ENCODE measurements around the gene FLNC.

The FLNC gene

DNA sequence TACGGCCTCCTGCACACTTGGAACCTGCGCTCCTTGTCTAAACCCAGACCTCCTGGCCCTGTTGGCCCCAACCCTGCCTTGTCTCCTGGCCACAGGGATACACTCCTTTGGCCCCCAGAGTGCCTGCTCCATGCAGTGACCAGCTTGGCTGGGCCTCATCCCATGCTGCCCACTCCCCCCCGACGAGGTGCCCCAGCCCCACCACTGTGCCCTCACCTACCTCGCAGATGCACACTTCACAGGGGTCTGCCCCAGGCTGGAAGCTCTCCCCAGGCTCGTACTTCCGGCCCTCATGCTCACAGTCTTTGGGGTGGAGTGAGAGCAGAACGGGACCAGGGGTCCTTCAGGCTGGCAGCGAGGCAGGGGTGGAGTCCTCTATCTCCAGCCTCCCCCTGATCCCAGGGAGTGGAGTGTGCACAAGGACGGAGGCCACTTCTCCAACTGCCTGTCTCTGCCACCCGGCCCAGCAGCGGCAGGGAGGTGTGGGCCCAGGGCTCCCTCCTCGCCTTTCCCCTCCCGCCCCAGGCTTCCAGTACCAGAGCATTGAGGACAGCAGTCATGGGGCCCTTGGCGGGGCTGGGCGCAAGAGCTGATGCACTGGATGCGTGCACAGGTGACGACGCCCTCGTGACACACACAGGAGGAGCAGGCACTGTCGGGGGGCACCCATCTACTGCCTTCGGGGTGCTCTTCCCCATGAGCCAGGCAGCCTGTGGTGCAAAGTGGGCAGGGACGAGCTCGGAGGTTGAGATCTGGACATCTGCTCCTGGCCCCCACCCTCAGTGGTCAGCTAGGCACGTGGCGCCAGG, 54.6 kb downstream of the FLNC start:
- H3K4me3 ChIP-seq (ENCODE audit: low read depth, low read length), result no peak overlapping the region
- DNase-seq (ENCODE audit: low read depth), result no peak

GRCh38 chr7:128885370-128886187, 55.4 kb downstream of the FLNC start:
- DNase-seq (ENCODE audit: low read depth), result no peak

DNA sequence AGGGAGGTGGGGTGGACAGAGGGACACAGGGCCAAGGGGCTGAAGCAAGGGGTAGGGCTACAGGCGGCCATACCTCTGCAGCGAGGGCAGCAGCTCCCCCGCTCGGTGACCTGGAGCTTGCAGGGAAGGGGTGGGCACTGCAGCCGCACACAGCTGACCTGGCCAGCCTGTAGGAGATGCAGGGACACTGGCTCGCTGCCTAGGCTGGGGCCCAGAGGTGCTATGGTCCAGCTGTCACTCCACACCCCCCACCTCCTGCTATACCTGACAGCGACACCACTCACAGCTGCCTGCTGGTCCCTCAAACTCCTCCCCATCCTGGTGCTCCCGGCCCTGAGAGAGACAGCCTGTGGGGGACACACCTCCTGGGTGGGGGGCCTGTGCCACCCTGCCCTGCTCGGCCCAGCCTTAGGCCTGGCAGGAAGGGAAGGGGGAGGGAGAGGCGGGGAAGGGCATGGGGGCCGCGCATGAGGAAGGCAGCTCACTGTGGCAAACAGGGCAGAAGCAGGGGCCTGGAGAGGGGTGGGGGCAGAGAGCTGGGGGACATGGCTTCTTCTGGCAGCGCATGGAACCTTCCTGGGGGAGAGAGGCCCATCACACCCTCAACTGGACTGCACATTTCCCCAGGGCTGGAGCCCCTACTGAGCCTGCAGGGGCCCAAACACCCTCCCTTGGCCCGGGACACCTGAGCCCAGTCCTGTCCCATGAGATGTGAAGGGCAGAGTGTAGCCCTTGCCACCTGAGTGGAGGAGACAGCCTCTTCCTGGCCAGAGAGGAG, 56.4 kb downstream of the FLNC start:
- no peak for DNase-seq (ENCODE audit: low read depth)
- no peak overlapping the region for H3K4me3 ChIP-seq (ENCODE audit: low read depth, low read length)

More at GRCh38 chr7:128885370-128886187, 55.4 kb downstream of the FLNC start:
- no peak overlapping the region for H3K4me3 ChIP-seq (ENCODE audit: low read depth, low read length)

GRCh38 chr7:128887169-128888038, 57.2 kb downstream of the FLNC start:
- no peak for DNase-seq (ENCODE audit: low read depth)
- H3K4me3 ChIP-seq (ENCODE audit: low read depth, low read length), result no peak overlapping the region

DNA sequence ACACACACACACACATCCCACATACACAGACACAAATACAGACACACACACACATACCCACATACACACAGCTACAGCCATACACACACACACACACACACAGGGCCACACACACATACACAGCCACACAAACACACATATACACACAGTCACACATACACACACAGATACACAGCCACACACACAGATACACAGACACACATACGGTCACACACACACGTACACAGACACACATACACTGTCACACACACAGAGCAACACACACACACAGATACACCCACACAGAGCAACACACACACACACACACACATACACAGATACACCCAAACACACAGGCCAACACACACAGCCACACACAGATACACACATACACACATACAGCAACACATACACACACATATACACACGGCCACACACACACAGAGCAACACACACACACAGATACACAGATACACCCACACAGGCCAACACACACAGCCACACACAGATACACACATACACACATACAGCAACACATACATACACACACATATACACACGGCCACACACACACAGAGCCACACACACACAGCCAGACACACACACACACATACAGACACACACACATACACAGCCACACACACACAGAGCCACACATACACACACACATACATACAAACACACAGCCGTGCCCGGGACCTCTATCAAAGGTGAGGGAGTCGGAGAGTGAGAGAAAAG, 58.0 kb downstream of the FLNC start:
- no peak for DNase-seq (ENCODE audit: low read depth)
- H3K4me3 ChIP-seq (ENCODE audit: low read depth, low read length), result no peak overlapping the region

DNA sequence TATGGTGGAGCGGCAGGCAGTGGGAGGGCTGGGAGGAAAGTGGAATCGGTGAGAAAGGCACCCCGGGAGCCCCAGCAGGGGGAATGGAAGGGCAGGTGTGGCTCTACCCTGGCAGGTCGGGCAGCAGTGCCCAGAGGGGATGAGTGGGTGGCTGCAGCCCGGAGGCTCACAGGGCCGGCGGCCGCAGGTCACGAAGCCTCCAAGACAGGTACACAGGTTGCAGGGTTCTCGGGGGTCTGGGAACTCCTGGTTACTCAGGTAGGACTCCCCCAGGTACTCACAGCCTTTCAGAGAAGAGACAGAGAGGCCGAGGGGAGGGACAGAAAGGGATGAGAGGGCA, 58.5 kb downstream of the FLNC start:
- no peak overlapping the region for H3K4me3 ChIP-seq (ENCODE audit: low read depth, low read length)
- DNase-seq (ENCODE audit: low read depth), result no peak

DNA sequence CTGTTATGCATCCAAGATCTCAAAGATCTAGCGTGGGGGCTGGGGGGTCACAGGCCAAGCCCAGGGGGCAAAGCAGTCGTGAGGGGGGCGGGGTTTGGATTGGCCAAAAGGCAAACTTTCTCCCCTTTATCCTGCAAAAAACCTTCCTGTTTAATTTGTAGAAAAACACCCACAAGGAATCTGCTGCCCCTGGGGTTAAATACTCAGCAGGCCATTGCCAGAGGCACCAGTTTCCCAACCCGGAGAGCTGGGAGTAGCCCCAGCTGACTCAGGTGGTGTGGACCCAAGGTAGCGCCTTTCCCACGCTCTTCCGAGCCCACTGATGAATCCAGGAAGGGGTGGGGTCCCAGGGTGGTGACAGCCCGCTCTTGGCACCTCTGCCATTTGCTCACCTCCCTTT, 58.9 kb downstream of the FLNC start:
- DNase-seq (ENCODE audit: low read depth), result no peak
- no peak overlapping the region for H3K4me3 ChIP-seq (ENCODE audit: low read depth, low read length)

DNA sequence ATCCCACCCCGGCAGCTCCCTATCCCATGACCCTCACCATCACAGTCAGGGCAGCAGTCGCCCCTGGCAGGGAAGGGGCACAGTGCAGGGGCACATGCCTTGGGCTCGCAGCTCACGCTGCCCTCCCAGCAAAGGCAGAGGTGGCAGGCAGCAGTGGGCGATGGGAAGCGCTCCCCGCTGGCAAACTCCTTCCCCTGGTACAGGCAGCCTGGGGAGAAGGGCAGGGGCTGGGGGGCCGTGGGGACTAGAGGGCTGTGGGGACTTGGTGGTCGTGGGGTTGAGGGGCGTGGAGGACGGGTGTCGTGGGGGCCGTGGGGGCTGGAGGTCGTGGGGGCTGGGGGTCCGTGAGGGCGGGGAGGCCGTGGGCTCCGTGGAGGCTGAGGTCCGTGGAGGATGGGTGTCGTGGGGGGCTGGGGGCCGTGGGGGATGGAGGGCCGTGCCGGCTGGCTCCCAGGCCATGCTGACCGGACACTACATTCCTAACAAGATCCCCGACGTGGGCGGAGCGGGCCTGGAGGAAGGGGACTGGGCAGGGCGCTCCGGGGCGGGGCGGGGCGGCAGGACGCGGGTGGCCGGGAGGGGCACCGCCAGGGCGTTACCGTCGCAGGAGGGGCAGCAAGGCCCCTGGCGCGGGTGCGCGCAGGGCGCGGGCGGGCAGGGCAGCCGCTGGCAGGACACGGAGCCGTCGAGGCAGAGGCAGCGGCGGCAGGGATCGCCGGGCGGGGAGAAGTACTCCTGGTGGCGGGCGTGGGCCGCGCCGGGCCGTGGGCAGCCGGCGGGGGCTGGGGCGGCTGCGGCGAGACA, 60.3 kb downstream of the FLNC start:
- DNase-seq (ENCODE audit: low read depth), result no peak
- no peak overlapping the region for H3K4me3 ChIP-seq (ENCODE audit: low read depth, low read length)

DNA sequence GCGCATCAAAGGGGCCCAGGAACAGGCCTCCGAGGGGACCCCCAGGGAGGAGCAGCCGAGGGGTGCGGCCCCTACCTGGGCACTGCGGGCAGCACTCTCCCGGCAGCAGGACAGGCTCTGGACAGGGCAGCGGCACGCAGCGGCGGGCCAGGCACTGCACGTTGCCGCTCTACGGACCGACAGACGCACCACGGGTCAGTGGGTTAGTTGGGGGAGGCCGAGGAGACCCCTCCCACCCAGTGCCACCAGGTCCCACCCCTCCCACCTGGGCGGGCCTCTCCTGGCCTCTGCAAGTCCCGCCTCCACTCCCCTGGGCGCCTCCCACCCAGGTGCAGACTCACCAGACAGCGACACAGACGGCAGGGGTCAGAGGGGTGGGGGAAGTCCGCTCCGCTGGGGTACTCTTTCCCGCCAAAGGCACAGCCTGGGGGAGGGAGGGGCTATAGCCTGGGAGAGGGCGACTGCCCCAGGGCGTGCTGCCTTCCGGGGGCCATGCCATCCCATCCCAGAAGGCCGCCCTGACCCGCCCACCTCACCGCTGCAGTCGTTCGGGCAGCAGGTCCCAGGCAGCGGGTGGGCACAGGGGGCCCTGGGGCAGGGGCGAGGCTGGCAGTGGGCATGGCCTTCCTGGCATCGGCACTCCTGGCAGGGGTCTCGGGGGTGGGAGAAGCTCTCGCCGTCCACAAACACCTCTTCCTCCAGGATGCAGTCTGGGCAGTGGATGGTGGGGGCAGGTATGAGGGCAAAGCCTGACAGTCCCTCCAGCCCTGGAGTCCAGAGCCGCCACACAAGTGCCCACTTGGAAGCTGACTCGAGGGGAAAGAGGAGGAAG, 61.1 kb downstream of the FLNC start:
- DNase-seq (ENCODE audit: low read depth), result no peak
- no peak overlapping the region for H3K4me3 ChIP-seq (ENCODE audit: low read depth, low read length)

DNA sequence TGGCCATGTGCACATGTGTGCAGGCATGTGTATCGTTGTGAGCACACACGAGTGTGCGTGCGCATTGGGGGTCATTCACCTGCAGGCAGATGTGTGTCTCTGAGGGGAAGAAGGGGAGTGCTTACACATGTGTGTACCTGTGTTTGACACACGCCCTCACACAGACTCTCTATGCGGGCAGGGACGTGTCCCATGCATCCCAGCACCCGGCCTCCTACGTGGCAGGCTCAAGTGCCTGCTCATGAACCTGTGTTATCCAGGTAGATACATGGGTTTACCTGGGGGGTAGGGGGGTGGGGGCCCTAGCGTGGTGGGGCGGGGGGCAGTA, 61.7 kb downstream of the FLNC start:
- H3K4me3 ChIP-seq (ENCODE audit: low read depth, low read length), result no peak overlapping the region
- no peak for DNase-seq (ENCODE audit: low read depth)

- DNase-seq (ENCODE audit: low read depth), result no peak
These were observed 62.5 kb downstream of the FLNC start for GRCh38 chr7:128892521-128893250.

DNA sequence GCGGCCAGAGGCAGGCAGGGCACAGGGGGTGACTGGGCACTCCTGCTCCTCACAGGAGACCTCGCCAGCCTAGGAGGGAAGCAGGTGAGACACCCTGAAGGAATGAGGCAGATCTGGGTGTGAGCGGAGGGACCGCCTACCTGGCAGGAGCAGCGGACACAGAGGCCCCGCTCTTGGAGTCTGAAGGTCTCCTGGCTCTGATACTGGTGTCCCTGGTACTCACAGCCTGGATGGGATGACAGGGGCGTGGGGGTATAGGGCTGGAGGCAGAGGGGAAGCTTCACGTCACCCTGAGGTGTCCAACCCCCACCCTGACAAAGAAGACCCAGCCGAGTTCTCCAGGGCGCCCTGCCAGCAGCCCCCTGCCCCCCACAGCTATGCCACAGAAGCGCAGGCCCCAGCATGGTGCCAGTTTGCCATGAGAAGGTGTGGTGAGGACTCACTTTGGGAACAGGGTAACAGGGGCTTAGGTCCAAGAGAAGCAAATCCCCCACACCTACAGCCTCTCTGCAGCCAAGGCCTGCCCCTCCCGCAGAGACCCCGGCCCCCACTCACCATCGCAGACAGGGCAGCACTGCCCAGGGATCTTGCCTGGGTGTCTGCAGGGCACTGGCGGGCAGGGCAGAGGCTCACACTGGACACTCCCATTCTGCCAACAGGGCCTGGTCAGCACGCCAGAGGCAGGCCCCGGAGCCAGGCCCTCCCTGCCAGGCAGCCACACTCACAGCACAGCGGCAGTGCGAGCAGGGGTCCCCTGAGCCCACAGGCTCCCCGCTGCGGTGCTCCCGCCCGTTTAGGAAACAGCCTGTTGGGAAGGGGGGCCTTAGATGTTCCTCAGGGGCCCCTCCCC, 63.3 kb downstream of the FLNC start:
- DNase-seq (ENCODE audit: low read depth), result no peak
- no peak overlapping the region for H3K4me3 ChIP-seq (ENCODE audit: low read depth, low read length)

More at GRCh38 chr7:128892521-128893250, 62.5 kb downstream of the FLNC start:
- no peak overlapping the region for H3K4me3 ChIP-seq (ENCODE audit: low read depth, low read length)

DNA sequence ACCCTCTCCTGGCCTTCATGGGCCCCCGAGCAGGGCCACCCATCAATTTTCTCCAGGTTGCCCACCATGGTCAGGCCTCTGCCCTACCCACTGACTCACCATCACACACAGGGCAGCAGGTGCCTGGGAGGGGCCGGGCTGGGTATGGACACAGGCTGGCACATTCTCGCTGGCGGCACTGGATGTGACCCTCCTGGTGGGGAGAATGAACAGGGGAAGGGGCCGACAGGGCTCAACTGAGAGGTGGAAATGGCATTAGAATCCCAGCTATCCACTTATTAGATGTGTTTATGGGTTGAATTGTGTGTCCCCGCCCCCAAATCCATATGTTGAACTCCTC, 63.9 kb downstream of the FLNC start:
- DNase-seq (ENCODE audit: low read depth), result no peak
- H3K4me3 ChIP-seq (ENCODE audit: low read depth, low read length), result no peak overlapping the region

GRCh38 chr7:128895320-128895719, 65.1 kb downstream of the FLNC start:
- no peak overlapping the region for H3K4me3 ChIP-seq (ENCODE audit: low read depth, low read length)
- DNase-seq (ENCODE audit: low read depth), result no peak

- no peak for DNase-seq (ENCODE audit: low read depth)
- no peak overlapping the region for H3K4me3 ChIP-seq (ENCODE audit: low read depth, low read length)
These were observed 69.2 kb downstream of the FLNC start for GRCh38 chr7:128899392-128899791.

- DNase-seq (ENCODE audit: low read depth), result no peak
These were observed 70.0 kb downstream of the FLNC start for GRCh38 chr7:128900237-128900636.

More at GRCh38 chr7:128900237-128900636, 70.0 kb downstream of the FLNC start:
- H3K4me3 ChIP-seq (ENCODE audit: low read depth, low read length), result no peak overlapping the region

Measured in skeletal muscle cell (primary cell).